Adipose tissue (tissue), 3 donors: Measurements from ENCODE around the gene RNF145. TPM values are rescaled to one million over a fixed set of nuclear protein-coding genes. Genes with fewer than 3 reads are reported as not detected.

Experiments
- H3K27ac ChIP-seq: one replicate; pipeline ENCODE4 v1.5.1; 2013; ENCODE audit warnings: low read depth, low read length
- WGBS, 3 donors: extraction: QIAGEN DNeasy Blood & Tissue Kit; methylation state at CpG; one replicate each; pipeline ENCODE4 v1.1.7; 2013; 5-methylcytosine and 5-hydroxymethylcytosine counted together
- polyA plus RNA-seq, 3 donors: library from polyadenylated mRNA; stranded (reverse); fragments of 200-250 nt; gene quantifications; one replicate each; pipeline ENCODE4 v1.2.3, GENCODE V29; 2013
- donor health status: healthy with polysubstance abuse.
- donor health status: Bipolar disorder and iron deficiency.
- donor health status: healthy.

The RNF145 gene
- polyA plus RNA-seq, 3 donors = 11.6 to 40.8 (median 33.6) TPM

GRCh38 chr5:159224471-159224870 is 15.1 kb upstream of the RNF145 start:
- 74 to 100% (median 83%) methylated on average over 1 to 2 of the region's 2 CpGs for WGBS, 3 donors
- no peak overlapping the region for H3K27ac ChIP-seq

GRCh38 chr5:159223469-159223868 is 14.1 kb upstream of the RNF145 start:
- no peak overlapping the region for H3K27ac ChIP-seq
- 68 to 78% (median 75%) methylated on average over 3 of the region's 3 CpGs for WGBS, 3 donors

- H3K27ac ChIP-seq = no peak overlapping the region
- WGBS, 3 donors = 64 to 74% (median 65%) methylated on average over 5 of the region's 5 CpGs
Measured at GRCh38 chr5:159220206-159220605, 10.9 kb upstream of the RNF145 start.

- no peak overlapping the region for H3K27ac ChIP-seq
- 47 to 55% (median 52%) methylated on average over 2 of the region's 2 CpGs for WGBS, 3 donors
Measured at GRCh38 chr5:159218595-159219023, 9.3 kb upstream of the RNF145 start.

- WGBS, 3 donors = 78 to 90% (median 88%) methylated on average over 2 of the region's 2 CpGs
- no peak overlapping the region for H3K27ac ChIP-seq
Measured at GRCh38 chr5:159217236-159217635, 7.9 kb upstream of the RNF145 start.

- no peak overlapping the region for H3K27ac ChIP-seq
- 69 to 86% (median 72%) methylated on average over 2 of the region's 2 CpGs for WGBS, 3 donors
Measured at GRCh38 chr5:159216454-159216853, 7.1 kb upstream of the RNF145 start.

- WGBS, 3 donors = 77 to 87% (median 86%) methylated on average over 3 of the region's 3 CpGs
- H3K27ac ChIP-seq = no peak overlapping the region
Measured at GRCh38 chr5:159215886-159216285, 6.5 kb upstream of the RNF145 start.

- H3K27ac ChIP-seq = no peak overlapping the region
- WGBS, 3 donors = 85 to 89% (median 89%) methylated on average over 2 of the region's 2 CpGs
Measured at GRCh38 chr5:159214486-159215271, 5.3 kb upstream of the RNF145 start.

GRCh38 chr5:159212657-159213462 is 3.5 kb upstream of the RNF145 start:
- no peak overlapping the region for H3K27ac ChIP-seq
- 56 to 68% (median 66%) methylated on average over 7 of the region's 7 CpGs for WGBS, 3 donors

GRCh38 chr5:159211729-159212174 is 2.4 kb upstream of the RNF145 start:
- WGBS, 3 donors = 20 to 37% (median 27%) methylated on average over 4 of the region's 4 CpGs
- no peak overlapping the region for H3K27ac ChIP-seq

GRCh38 chr5:159210846-159211245 is 1.5 kb upstream of the RNF145 start:
- no peak overlapping the region for H3K27ac ChIP-seq
- 75 to 94% (median 86%) methylated on average over 1 of the region's 1 CpG for WGBS, 3 donors

GRCh38 chr5:159210210-159210661 is 883 bp upstream of the RNF145 start:
- H3K27ac ChIP-seq = no peak overlapping the region
- WGBS, 3 donors = 51 to 67% (median 53%) methylated on average over 4 of the region's 4 CpGs

- 1 to 2% (median 1%) methylated on average over 33 to 61 of the region's 65 CpGs for WGBS, 3 donors
- H3K27ac ChIP-seq = peak overlapping the region; percentile 63
Measured at GRCh38 chr5:159208514-159209437, 577 bp downstream of the RNF145 start.

- peak overlapping the region; percentile 63 for H3K27ac ChIP-seq
- WGBS, 3 donors = 0% methylated on average over 35 of the region's 35 CpGs
Measured at GRCh38 chr5:159207686-159208513, 1.5 kb downstream of the RNF145 start.

GRCh38 chr5:159207222-159207685 is 2.1 kb downstream of the RNF145 start:
- WGBS, 3 donors = 16 to 31% (median 17%) methylated on average over 5 of the region's 5 CpGs
- H3K27ac ChIP-seq = no peak overlapping the region

GRCh38 chr5:159206818-159207217 is 2.5 kb downstream of the RNF145 start:
- 41 to 54% (median 49%) methylated on average over 2 of the region's 2 CpGs for WGBS, 3 donors
- no peak overlapping the region for H3K27ac ChIP-seq

GRCh38 chr5:159206368-159206767 is 3.0 kb downstream of the RNF145 start:
- 47 to 53% (median 49%) methylated on average over 2 of the region's 2 CpGs for WGBS, 3 donors
- H3K27ac ChIP-seq = no peak overlapping the region
